HG02571 (cell line): ENCODE results near the gene PLD3.

ENCODE experiments used
- ATAC-seq: cut with Tn5 transposase; IDR thresholded peaks from one replicate; pipeline ENCODE4 v1.9.1; 2021; ENCODE audit warnings: mild to moderate bottlenecking, moderate library complexity; ENCODE audit not compliant: unreplicated experiment

PLD3 gene

DNA sequence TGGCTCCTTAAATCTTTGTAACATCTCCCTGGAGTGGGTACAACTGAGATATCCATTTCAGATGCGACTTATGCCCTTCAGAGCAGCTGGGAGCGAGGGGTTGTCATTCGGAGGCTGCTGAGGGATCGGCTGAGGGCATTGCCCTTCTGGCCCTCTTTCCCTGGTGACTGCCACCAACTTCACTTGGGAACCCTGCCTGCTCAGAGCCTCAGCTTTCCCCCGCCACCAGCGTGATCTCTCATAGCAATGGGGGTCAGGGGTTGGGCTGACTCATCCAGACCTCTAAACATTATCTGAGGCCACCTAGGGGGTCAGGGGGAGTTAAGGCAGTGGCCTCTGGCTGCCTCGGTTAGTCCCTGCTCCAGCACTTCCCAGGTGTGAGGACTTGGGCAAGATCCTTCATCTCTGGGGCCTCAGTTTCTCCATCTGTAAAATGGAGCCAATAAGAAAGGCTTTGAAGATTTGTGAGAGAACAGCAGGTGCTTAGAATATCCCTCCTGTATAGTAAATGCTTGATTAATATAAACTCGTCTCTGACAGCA lies 63.5 kb downstream of the PLD3 start:
- no peak for ATAC-seq

DNA sequence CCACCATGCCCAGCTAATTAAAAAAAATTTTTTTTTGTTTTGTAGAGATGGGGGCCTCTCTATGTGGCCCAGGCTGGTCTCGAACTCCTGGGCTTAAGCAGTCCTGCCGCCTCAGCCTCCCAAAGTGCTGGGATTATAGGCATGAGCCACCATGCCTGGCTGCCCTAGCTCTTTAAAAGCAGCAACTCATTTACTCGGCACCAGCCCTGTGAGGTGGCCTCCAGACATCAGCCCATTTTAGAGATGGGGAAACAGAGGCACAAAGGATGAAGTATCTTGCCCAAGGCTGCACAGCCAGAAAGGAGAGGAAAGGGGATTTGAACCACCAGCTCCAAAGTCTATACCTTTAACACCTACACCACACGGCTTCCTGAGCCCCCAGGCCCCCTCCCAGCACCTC lies 64.4 kb downstream of the PLD3 start:
- ATAC-seq, result no peak

DNA sequence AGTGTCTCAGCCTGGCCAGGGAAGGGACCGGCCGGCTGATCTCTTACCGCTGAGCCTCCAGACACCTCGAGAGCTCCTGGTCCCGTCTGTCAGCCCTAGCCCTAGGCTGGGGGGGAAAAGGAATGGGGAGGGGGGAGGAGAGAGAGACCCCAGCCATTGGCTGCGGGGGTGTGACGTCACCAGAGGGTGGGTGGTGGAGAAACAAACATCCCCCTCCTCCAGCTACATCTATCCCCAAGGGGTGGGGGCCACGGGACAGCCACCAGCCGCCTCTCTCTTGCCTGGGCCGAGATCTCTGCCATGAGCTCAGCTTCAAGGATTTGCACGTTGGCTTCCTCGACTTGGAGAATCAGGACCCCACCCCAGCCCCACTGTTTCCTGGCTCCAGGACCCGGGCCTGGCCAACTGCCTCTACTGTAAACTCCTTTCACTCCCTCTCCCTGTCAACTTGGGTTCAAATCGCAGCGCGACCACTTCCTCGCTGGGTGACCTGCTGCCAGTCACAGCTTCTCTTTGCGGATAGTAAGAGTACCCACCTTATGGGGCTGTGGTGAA lies 64.9 kb downstream of the PLD3 start, which contains the start of gene PRX:
PRX (minus strand) TSS at position 88 of the 555 bp plus-strand sequence. CDS start 5,446 bp downstream, outside the sequence.
- ATAC-seq, result no peak

DNA sequence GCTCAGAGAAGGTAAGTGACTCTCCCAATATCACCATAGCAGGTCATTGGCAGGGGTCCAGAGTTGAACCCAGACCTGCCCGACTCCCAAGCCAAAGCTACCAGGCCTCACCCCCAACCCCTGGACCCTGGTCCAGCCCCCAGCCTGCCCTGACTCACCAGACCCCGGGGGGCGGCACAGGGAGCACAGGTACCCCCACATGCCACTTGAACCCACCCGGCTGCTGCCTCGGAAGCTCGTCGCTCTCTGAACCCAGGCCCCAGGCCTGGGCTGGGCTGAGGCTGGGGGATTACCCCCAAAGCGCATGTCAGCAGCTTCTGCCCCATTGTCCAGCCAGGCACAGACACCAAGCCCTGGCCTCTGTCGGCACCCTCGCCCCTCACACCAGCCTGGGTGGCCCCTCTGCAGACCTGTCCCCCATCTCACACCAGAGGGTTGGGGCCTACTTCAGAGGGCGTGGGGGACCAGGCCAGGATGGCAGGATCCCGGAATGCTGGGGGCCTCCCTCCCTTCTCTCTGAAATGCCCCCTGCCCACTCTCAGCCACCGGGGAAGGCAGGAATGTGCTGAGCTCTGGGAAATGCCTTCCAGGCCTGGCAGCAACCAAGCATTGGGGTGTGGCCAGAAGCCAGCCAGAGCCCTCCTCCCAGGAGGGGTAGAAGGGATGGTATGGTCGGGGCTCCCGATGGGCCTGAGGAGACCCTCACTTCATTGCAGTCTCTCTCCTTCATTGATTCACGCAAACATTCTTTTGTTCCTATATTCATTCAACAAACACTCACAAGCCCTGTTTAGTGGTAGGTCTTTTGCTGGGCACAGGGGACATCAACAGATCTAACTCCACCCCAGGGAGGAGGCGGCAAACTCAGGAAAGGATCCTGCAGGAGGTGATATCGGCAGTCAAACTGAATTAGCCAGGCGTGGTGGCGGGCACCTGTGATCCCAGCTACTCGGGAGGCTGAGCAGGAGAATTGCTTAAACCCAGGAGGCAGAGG lies 66.3 kb downstream of the PLD3 start:
- no peak for ATAC-seq

DNA sequence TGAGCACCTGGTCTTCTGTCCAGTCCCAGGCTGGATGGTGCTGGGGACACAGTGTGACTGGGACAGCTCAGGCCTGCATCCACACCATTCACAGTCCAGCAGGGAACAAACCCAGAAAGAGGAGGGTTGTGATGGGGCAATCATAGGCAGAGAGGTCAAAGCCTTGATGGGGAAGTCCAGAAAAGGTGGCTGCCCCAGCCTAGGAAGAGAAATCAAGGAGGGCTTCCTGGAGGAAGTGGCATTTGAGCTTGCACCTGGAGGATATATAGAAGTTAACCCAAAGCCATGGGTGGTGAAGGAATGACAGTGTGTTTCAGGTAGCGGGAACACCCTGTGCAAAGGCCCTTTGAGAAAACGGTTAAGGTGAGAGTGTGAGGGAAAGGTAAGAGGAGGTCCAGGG lies 67.3 kb downstream of the PLD3 start:
- no peak for ATAC-seq

DNA sequence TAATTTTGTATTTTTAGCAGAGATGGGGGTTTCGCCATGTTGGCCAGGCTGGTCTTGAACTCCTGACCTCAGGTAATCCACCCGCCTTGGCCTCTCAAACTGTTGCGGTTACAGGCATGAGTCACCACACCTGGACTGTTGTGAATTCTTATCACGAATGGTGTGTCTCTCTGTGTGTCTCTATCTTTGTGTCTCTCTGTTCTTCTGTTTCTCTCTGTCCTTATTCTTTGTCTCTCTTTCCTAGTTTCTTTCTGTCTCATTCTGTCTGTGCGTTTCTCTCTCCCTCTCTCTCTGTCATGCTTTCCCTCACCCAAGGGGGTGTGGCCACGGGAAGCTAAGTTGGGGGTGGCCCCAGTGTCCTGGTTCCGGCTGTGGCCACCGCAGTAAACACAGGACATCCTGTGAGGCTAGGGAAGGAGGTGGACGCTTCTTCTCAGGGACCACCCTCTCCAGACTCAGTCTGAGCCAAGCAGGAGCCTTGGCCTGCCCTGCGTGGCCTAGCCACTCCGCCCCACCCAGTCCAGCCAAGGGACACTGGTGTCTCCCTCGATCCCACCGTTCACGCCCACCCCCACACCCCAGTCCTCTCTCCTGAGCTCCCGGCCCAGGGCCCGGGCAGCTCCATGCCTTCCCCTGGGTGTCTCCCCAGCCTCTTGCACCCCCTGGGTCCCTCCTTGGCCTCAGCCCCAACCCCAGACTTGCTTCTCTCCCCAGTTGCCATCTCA lies 68.6 kb downstream of the PLD3 start:
- ATAC-seq, result no peak

DNA sequence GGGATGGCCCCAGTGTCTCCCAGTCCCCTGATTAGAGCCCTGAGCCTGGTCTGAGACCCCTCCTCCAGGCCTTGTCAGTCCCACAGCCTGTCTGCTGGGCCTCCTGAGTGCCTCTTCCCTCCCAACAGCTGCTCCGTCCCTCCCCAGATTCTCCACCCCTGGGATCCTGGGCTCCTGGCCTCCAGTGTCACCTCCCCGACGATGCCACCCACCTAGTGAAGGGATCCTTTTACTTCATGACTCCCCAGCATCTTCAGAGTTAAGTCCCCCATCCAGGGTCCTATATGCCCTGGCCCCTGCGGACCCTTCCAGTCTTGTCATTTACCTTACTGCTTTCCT lies 69.1 kb downstream of the PLD3 start:
- no peak for ATAC-seq

DNA sequence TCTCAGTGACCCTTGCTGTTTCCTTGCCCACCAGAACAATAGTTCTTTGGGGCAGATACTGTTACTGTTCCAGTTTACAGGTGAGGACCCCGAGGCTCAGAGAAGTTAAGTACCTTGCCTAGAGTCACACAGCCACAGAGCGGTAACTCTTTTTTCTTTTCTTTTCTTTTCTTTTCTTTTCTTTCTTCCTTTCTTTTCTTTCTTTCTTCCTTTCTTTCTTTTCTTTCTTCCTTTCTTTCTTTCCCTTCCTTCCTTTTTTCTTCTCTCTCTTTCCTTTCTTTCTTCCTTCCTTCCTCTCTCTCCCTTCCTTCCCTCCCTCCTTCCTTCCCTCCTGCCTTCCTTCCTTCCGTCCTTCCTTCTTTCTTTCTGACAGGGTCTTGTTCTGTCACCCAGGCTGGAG lies 69.5 kb downstream of the PLD3 start:
- no peak for ATAC-seq

DNA sequence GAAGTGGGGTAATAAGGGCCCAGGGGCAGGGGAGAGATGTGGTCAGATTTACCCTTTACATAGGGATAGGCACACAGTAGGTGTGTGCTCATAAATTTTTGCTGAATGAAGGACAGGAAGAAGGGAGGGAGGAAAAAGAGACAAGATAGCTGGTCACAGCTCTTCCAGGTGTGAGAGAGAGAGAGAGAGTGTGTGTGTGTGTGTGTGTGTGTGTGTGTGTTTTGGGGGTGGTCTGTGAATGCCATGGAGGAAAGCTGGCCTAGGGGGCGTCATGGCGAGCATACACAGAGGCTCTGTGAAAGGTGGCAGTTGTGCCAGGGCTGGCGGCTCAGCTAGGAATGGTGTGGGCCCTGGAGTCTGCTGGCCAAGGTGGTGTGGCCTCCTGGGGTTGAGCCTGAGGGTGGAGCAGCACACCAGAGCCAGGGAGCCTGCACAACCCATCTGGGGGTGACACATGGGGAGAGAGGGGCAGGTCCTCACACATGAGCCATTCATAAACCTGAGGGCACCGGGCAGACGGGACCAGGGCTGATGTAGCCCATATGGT lies 70.6 kb downstream of the PLD3 start:
- no peak for ATAC-seq

DNA sequence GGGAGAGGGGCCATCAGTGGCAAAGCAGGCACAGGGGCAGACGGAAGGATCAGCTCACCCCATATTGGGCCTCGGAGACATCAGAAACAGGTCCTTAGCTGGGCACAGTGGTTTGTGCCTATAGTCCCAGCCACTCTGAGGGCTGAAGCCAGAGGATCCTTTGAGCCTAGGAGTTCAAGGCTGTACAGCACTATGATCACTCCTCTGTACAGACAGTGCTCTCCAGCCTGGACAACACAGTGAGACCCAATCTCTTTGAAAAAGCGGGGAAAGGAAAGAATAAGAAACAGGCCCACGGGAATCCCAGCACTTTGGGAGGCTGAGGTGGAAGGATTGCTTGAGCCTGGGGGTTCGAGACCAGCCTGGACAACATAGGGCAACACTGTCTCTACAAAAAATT lies 71.3 kb downstream of the PLD3 start:
- ATAC-seq, result no peak

DNA sequence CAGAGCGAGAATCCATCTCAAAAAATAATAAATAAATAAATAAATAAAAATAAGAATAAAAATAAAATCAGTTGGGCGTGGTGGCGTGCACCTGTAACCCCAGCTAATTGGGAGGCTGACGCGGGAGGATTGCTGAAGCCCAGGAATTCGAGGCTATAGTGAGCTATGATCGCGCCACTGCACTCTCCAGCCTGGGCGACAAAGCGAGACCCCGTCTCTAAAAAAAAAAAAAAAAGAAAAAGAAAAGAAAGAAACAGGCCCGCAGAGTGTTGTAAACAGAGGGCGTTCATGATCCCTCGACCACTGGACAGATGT lies 71.9 kb downstream of the PLD3 start:
- ATAC-seq, result no peak

DNA sequence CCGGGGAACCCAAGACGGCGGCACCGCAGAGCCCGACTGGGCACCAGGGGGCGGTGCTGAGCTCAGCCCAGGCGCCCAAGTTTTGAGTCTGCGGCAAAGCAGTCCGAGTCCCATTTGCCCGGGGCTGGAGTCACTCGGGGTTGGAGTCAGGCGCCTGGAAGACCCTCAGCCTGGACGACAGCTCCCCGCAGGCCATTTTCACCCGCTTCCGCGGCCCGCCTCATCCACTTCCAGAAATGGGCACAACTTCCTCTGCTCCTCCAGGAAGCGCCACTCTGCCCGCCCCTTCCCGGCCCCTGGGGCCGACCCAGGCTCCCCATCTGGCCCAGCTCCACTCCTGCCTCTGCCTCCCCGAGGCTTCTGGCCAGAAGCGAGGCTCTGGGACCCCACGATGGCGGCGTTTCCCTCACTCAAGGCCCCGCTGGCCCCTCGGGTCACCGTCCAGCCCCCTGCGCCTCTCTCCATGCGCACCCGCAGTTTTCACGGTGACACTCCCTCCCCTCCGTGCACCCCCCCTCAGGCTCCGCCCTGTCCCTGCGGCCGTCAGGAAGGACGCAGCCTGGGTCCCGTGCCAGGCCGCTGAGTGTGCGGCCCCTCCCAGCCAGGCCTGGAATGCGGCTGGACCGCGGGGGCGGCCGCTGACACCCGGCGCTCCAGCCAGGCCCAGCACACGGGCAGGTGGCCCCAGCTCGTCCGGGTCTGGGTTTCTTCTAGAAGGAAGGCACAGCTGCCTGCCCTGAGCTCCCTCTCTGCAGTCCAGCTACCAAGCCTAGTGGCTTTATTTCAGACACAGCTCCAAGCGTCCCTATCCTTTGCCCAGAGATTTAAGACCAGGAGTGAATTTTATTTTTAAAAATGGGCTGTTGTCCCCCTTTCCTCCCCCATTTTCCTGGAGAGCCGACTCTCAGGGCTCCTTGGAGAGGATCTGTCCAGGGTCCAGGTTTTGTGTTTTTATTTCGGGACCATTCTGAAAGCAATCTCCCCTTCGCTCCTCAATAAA lies 72.6 kb downstream of the PLD3 start:
- no peak for ATAC-seq

DNA sequence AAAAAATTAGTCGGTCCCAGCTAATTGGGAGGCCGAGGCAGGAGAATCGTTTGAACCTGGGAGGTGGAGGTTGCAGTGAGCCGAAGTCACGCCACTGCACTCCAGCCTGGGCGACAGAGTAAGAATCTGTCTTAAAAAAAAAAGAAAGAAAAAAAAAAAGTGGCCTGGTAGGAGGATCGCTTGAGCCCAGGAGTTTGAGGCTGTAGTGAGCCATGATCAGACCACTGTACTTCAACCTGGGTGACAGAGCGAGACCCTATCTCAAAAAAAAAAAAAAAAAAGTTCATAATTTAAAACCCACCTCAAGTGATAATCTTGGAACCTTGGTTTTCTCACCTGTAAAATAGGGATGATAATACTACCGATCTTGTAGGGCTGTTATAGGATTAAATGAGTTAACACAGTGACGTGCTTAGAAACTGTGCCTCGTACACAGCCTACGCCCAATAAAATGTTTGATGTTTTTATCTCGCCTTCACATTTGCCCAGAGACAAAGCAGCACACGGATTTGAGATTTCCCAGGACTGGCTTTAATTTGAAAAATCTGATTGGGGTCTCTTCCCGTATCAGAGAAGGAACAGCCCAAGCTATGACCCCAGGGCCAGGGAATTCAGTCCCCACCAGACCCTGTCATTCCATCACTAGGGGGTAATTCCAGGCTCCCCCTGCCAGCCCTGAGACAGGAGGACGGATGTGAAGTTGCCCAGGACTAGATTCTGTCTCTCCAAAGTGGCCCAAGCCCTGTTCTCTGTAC lies 73.7 kb downstream of the PLD3 start:
- ATAC-seq, result no peak

DNA sequence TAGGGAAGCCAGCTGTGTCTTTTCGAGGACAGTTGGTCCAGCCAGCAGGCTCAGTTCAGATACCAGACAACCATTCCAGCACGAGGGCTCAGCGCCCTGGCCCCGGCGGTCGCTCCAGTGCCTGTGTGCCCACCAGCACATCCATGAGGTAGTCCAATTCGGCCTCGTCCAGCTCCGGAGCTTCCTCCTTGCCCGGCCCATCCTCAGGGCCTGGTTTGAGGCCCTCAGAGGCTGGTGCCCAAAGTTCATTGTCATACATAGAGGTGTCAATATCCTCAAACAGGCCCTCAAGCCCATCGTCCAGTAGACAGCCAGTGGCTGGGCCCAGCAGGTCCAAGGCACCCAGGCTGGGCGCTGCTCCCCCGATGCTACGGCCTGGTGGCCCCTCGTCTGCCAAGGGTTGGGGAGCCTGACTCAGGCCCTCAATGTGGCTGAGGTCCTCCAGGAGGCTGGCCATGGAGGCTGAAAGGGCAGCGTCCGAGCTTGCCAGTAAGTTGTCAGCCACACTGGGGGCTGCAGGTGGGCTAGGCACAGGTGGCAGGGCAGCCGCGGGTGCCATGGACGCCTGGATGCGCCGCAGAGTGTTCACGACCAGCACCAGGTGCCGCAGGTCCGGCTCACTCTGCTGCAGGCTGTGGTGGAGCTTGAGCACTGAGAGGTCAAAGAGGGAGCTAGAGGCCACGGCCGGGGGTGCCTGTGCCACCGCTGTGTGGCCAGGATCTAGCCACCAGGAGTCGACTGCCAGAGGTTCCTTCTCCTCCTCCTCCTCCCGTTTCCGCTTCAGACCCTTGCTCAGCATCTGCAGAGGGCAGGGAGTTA lies 74.5 kb downstream of the PLD3 start:
- no peak for ATAC-seq

DNA sequence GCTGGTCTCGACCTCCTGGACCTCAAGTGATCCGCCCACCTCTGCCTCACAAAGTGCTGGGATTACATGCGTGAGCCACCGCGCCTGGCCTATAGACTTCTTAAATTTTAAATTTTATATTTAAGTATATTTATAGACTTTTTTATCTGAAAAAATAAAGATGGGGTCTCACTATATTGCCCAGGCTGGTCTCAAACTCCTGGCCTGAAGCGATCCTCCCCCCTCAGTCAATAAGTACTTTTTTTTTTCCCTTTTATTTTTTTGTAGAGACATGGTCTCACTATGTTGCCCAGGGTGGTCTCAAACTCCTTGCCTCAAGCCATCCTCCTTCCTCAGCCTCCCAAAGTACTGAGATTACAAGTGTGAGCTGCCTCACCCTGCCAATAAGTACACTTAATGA lies 75.4 kb downstream of the PLD3 start:
- no peak for ATAC-seq

DNA sequence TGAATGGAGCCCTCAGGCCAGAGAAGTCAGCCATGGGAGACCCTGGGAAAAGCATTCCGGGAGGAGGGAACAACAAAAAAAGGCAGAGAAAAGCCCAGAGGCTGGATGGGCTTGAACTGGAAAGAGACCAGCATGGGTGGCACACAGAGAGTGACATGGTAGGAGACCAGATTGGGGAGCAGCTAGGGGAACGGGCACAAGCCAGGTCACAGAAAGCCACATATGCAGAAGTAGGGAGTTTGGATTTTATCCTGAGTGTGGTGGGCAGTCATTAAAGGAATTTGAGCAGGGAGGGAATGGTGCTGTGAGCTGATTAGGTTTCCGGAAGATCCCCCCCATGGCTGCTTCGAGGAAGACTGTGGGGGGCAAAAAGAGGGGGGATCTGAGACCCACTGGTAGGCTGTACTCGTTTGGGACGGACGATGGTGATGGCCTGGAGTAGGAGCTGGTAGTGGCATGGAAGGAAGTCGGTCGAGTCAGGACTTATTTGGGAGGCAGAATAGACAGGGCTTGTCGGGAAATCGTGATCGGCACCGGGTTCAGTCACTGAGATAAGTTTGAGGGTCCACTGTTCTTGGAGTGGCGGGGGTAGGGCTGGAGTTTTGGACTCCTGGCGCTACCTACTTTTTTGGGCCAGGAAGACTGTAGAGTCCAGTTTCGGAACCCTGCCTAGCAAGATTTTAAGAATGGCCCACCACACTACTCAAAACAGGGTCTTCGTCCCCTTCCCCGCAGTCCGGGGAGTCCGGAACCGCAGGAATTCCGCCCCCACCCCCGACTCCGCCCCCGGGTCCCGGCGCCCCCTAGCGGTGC lies 76.3 kb downstream of the PLD3 start:
- ATAC-seq, result no peak

DNA sequence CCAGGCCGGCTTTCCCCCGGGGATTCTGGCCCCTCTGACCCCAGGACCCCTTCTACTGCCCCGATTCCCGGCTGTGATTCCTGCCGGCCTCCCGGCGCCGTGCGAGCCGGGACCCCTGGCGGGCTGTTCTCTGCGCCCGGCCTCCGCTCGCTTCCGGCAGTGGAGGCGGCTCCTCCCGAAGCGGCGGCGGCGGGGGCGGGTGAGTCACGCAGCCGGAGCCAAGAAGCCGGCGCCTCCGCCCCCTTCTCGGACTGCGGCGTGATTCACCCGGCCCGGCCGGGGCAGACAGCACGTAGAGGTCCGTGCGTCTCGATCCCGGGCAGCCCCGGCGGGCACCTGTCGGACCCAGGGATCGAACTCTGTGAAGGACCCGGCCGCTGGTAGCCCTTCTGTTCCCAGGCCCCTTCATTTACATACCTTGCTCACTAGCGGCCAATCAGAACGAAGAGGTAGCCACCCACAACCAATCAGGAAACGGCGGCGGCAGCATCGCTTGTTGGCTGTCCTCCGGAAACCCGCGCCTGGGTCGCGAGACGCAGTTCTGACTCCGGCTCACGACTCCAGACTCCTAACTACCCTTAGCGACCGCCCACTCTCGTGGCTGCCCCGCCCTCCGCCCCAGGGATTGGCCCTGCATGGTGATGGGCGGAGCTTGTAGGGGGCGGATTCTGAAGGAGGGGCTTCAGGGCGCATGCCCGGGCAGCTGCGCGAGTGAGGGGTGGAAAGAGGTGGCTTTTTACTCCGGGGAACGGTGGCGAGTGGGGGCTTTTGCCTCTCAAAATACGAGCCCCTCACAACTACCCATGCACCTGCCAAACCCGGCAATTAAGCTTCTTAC lies 77.2 kb downstream of the PLD3 start, which contains the start of gene SERTAD1:
SERTAD1 (minus strand) TSS at position 543 of the 838 bp plus-strand sequence. CDS start 2,446 bp downstream, outside the sequence.
- ATAC-seq, result peak; percentile 79
